ENCODE results near the gene SRRM5.
A peak's percentile ranks its signal among the peaks of the same experiment; 100 is the strongest.

SRRM5 gene

GRCh38 chr19:43591904-43592772 is 19.8 kb upstream of the SRRM5 start:
- H3K9ac ChIP-seq (ENCODE audit: low read length), result no peak overlapping the region
- peaks cover 2% of the 10 kb centered on the region; the same call in 1 of the 2 replicates for H3K36me3 ChIP-seq (replicated peaks; ENCODE audit: insufficient read depth, low read length)
- H3K27ac ChIP-seq (ENCODE audit: low read length), result no peak overlapping the region
- no peaks in the 10 kb centered on the region for H3K4me1 ChIP-seq (ENCODE audit: low read length)
- no peak overlapping the region for H3K4me2 ChIP-seq (ENCODE audit: low read depth, low read length)
- no peak for DNase-seq
- peaks cover 7% of the 10 kb centered on the region; the same call in 1 of the 2 replicates for H3F3A ChIP-seq (ENCODE audit: insufficient read depth, low read length)
- no peaks in the 10 kb centered on the region for H3K9me3 ChIP-seq (replicated peaks; ENCODE audit: insufficient read depth, low read length)
- no peaks in the 10 kb centered on the region for H4K20me1 ChIP-seq (ENCODE audit: insufficient read depth, low read length)
- no peak overlapping the region for H2AFZ ChIP-seq (ENCODE audit: low read length)
- peaks cover 32% of the 10 kb centered on the region for H3K79me2 ChIP-seq (ENCODE audit: low read length)
- no peak for TF ChIP-seq EZH2phosphoT487 (IDR thresholded peaks at IDR 0.05; ENCODE audit: low read length)
- TF ChIP-seq EZH2 (optimal IDR thresholded peaks at IDR 0.05; ENCODE audit: low read depth, low read length), result no peak
- no peak for TF ChIP-seq CTCF (IDR thresholded peaks at IDR 0.05; ENCODE audit: low read length)
- no peaks in the 10 kb centered on the region for H3K27me3 ChIP-seq (replicated peaks; ENCODE audit: insufficient read depth, low read length)
- no peaks in the 10 kb centered on the region for H3K9me2 ChIP-seq (replicated peaks; ENCODE audit: insufficient read depth, low read length)
- H3K4me3 ChIP-seq (ENCODE audit: low read length), result no peak overlapping the region

GRCh38 chr19:43592800-43593350 is 19.0 kb upstream of the SRRM5 start:
- H3K27ac ChIP-seq (ENCODE audit: low read length), result no peak overlapping the region
- no peak for DNase-seq
- no peak overlapping the region for H3K4me2 ChIP-seq (ENCODE audit: low read depth, low read length)
- H3K9ac ChIP-seq (ENCODE audit: low read length), result no peak overlapping the region
- H3K9me2 ChIP-seq (replicated peaks; ENCODE audit: insufficient read depth, low read length), result no peaks in the 10 kb centered on the region
- H4K20me1 ChIP-seq (ENCODE audit: insufficient read depth, low read length), result no peaks in the 10 kb centered on the region
- no peaks in the 10 kb centered on the region for H3K9me3 ChIP-seq (replicated peaks; ENCODE audit: insufficient read depth, low read length)
- peaks cover 7% of the 10 kb centered on the region for H3K4me1 ChIP-seq (ENCODE audit: low read length)
- H3K36me3 ChIP-seq (replicated peaks; ENCODE audit: insufficient read depth, low read length), result peaks cover 2% of the 10 kb centered on the region; the same call in 1 of the 2 replicates
- no peak overlapping the region for H2AFZ ChIP-seq (ENCODE audit: low read length)
- no peaks in the 10 kb centered on the region for H3K27me3 ChIP-seq (replicated peaks; ENCODE audit: insufficient read depth, low read length)
- no peak overlapping the region for H3K4me3 ChIP-seq (ENCODE audit: low read length)
- TF ChIP-seq CTCF (IDR thresholded peaks at IDR 0.05; ENCODE audit: low read length) (no peak), EZH2phosphoT487 (IDR thresholded peaks at IDR 0.05; ENCODE audit: low read length) (no peak), EZH2 (optimal IDR thresholded peaks at IDR 0.05; ENCODE audit: low read depth, low read length) (no peak)
- H3K79me2 ChIP-seq (ENCODE audit: low read length), result peaks cover 39% of the 10 kb centered on the region
- H3F3A ChIP-seq (ENCODE audit: insufficient read depth, low read length), result peaks cover 7% of the 10 kb centered on the region; the same call in 1 of the 2 replicates

GRCh38 chr19:43594081-43594697 is 17.7 kb upstream of the SRRM5 start:
- H3K9me3 ChIP-seq (replicated peaks; ENCODE audit: insufficient read depth, low read length), result no peaks in the 10 kb centered on the region
- peaks cover 7% of the 10 kb centered on the region; the same call in 1 of the 2 replicates for H3F3A ChIP-seq (ENCODE audit: insufficient read depth, low read length)
- no peak overlapping the region for H2AFZ ChIP-seq (ENCODE audit: low read length)
- no peaks in the 10 kb centered on the region for H3K9me2 ChIP-seq (replicated peaks; ENCODE audit: insufficient read depth, low read length)
- H3K9ac ChIP-seq (ENCODE audit: low read length), result no peak overlapping the region
- no peak overlapping the region for H3K27ac ChIP-seq (ENCODE audit: low read length)
- peaks cover 2% of the 10 kb centered on the region; the same call in 1 of the 2 replicates for H3K36me3 ChIP-seq (replicated peaks; ENCODE audit: insufficient read depth, low read length)
- no peaks in the 10 kb centered on the region for H4K20me1 ChIP-seq (ENCODE audit: insufficient read depth, low read length)
- H3K79me2 ChIP-seq (ENCODE audit: low read length), result peaks cover 52% of the 10 kb centered on the region
- no peak for DNase-seq
- peak overlapping the region; percentile 71 for H3K4me3 ChIP-seq (ENCODE audit: low read length)
- peak overlapping the region; percentile 98; the same call in 1 of the 2 replicates for H3K4me2 ChIP-seq (ENCODE audit: low read depth, low read length)
- H3K4me1 ChIP-seq (ENCODE audit: low read length), result peaks cover 11% of the 10 kb centered on the region
- no peaks in the 10 kb centered on the region for H3K27me3 ChIP-seq (replicated peaks; ENCODE audit: insufficient read depth, low read length)
- TF ChIP-seq EZH2 (optimal IDR thresholded peaks at IDR 0.05; ENCODE audit: low read depth, low read length), result no peak
- TF ChIP-seq CTCF (IDR thresholded peaks at IDR 0.05; ENCODE audit: low read length), result no peak
- no peak for TF ChIP-seq EZH2phosphoT487 (IDR thresholded peaks at IDR 0.05; ENCODE audit: low read length)

Measured in MM.1S (cell line).